GM12891 (cell line): ENCODE measurements around the gene BCL2.

Experiments
- DNase-seq: peaks from one replicate; pipeline ENCODE4 v3.0.0; 2011; ENCODE audit warnings: low spot score; ENCODE audit not compliant: insufficient read length
- FAIRE-seq: peaks from 2 replicates; lab custom pipeline; 2011; peaks lifted over from hg19 to GRCh38; lab: Jason Lieb, UNC
- PAX5 ChIP-seq: IDR thresholded peaks from 2 replicates; pipeline ENCODE4 v1.6.1; 2011; ENCODE audit warnings: low read length, moderate library complexity, mild to moderate bottlenecking; ENCODE audit not compliant: insufficient read depth, severe bottlenecking
- POLR2A ChIP-seq: IDR thresholded peaks from 2 replicates; pipeline ENCODE4 v1.6.1; 2011; ENCODE audit warnings: low read depth, low read length, control low read depth
- POLR2AphosphoS5 ChIP-seq: IDR thresholded peaks from 2 replicates; pipeline ENCODE4 v1.6.1; 2011; ENCODE audit warnings: low read depth, low read length, control low read depth
- POU2F2 ChIP-seq: IDR thresholded peaks from 2 replicates; pipeline ENCODE4 v1.6.1; 2011; ENCODE audit warnings: low read depth, mild to moderate bottlenecking, control low read depth, low read length, moderate library complexity
- SPI1 ChIP-seq: IDR thresholded peaks from 2 replicates; pipeline ENCODE4 v1.6.1; 2011; ENCODE audit warnings: low read depth, low read length, control low read depth
- TAF1 ChIP-seq: IDR thresholded peaks from 2 replicates; pipeline ENCODE4 v1.6.1; 2011; ENCODE audit warnings: low read depth, low read length, control low read depth

Gene BCL2

DNA sequence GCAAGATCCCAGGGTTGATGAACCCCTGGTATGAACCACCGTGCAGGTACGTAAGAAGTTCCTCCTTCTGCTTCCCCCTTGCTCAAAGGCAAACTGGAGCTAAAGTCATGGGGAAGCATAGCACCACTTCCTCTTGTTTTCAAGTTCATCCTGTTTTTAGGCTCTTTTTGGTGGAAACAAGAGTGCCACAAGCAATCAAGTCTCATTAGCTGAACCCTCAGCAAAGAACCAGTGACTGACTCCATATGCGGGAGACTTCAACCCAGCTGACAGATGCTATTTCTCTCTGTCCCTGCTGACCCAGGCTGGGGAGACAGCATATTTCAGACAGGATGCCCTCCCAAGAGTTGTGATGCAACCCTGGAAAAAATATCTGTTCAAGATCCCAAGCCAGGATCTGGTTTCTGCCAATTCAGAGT lies 47.7 kb downstream of the BCL2 start:
- DNase-seq (no peak), FAIRE-seq (peak; percentile 45)
- TF ChIP-seq POLR2A (no peak), TAF1 (no peak), SPI1 (peak; percentile 51)

DNA sequence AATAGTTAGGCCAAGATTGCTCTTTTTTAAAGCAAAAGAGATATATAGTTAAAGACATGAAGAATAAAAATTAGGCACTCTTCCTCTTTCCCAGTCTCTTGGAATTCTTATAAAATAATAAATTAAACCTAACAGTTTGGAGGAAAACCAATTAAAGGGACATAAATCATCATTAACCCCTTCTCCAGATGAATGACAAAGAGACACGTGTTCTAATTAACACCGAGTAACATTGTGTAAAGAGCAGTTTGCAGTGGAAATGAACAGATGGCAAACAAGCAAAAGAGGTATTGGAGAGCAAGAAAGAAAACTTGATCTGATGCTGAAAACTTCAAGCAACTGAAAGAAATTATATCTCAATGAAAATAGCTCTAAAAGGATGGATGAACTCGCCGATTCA lies 48.4 kb downstream of the BCL2 start:
- FAIRE-seq: no peak
- TF ChIP-seq TAF1 (no peak), PAX5 (no peak), SPI1 (no peak), POLR2A (no peak), POLR2AphosphoS5 (no peak)
- no peak for DNase-seq

DNA sequence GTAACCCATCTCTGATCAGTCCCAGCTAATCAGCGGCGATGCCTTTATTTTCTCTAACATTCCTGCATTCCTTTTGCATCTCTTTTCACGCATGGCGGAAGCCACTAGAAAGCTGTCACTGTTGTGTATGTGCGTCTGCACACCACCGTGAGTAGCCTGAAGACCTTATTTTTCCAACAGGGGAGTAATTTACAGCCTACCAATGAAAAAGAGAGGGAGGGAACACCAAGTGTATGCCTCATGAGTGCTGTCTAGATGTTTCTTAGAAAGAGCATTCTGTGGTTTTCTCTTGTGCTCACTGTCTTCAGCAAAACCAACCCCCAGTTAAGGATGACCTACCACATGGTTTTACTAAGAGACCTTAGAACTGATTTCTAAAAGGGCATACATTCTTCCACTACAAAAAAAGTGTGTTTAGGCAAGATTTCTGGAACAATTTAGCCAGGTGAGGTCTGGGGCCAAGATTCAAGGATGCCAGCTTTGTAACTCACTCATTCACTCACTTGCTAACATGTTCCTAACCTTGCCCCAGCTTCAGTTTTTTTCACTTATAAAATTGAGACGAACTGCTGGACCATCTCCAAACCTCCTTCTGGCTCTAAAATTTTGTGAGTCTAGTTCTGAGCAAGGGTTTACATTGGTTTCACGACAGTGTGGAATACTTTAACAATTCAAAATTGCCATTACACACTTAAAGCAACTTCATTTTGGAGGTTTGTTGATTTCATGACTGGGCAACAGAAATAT lies 51.4 kb downstream of the BCL2 start:
- DNase-seq: no peak
- FAIRE-seq: peak; percentile 81
- TF ChIP-seq POLR2A: no peak
- TF ChIP-seq POU2F2: no peak
- TF ChIP-seq TAF1: no peak
- no peak for TF ChIP-seq POLR2AphosphoS5
- TF ChIP-seq SPI1: no peak
- TF ChIP-seq PAX5: no peak

DNA sequence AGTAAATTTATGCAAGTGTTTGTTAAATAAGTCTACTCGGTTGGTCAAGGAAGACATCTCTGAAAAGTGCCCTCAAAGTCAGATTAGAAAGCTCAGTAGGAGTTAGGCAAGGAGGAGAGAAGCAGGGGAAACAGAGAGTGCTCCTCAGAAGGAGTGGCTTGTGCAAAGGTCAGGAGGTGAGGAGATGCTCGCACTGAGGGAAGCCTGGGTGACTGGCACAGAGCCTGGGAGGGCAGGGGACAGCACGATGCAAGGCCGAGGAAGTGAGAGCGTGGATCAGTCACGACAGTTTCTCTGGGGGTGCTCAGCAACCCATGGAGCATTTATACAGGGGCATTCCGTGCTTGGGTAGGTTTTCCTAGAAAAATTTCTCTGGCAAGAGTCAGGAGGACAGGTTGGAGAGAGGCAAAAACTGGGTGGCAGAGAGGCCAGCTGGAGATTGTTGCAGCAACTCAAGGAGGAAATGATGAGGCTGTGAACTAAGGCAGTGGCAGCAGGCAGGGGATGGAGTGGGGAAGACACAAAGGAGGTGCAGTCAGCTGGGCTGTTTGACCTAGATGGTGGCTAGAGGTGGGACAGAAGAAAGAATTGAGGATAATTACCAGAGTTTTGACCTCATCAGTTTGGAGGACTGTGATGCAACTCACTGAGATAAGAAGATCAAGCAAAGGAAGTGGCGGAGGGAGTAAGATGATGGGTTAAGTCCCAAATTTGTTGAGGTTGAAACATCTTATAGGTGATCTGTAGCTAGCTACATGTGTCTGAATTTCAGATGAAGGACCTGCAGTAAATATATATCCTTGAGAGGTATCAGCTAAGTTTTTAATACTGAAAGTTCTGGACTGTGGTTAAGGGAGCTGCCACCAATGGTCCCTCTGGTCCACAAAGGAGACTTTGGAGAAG lies 52.4 kb downstream of the BCL2 start:
- TF ChIP-seq POLR2A: no peak
- no peak for TF ChIP-seq SPI1
- no peak for TF ChIP-seq POLR2AphosphoS5
- no peak for TF ChIP-seq POU2F2
- no peak for TF ChIP-seq PAX5
- no peak for TF ChIP-seq TAF1
- FAIRE-seq: peak; percentile 76
- no peak for DNase-seq

DNA sequence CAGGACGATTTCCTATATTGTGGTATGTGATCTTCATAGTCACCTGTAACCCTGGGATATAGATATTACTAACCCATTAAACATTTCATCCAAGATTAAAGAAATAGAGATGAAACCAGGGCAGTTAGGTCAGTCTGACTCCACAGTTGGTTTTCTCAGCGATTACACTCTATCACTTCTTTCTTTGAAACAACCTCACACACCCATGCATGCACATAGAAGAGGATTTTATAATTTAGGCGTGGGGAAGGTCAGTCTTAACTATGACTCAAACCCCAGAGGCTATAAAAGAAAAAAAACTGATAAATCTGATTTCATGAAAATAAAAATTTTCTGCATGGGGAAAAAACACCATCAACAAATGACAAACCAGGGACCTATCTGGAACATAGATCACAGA lies 54.2 kb downstream of the BCL2 start:
- FAIRE-seq (no peak), DNase-seq (no peak)
- no peak for TF ChIP-seq PAX5
- TF ChIP-seq TAF1: no peak
- no peak for TF ChIP-seq SPI1
- no peak for TF ChIP-seq POLR2AphosphoS5
- TF ChIP-seq POLR2A: no peak
- no peak for TF ChIP-seq POU2F2

DNA sequence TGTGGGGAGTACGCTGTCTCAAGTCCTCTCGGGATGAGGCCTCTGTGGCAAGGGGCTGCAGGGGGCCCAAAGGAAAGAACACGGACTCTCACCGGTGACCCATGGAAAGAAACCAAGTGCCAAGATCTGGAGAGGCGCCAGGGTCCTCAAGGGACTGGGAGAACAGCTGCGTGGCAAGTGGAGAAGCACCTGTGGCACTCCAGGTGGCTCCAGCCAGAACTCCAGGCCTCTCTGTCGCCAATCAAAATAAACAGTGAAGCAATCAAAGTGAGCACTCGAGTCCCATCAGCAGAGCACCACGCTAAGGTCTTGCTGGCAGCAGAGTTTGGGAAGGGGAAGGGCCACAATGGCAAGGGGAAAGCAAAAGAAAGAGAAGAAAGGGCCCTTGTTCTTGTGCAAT lies 54.7 kb downstream of the BCL2 start:
- FAIRE-seq (no peak), DNase-seq (no peak)
- TF ChIP-seq POLR2A: no peak
- TF ChIP-seq POLR2AphosphoS5: no peak
- TF ChIP-seq TAF1: no peak

DNA sequence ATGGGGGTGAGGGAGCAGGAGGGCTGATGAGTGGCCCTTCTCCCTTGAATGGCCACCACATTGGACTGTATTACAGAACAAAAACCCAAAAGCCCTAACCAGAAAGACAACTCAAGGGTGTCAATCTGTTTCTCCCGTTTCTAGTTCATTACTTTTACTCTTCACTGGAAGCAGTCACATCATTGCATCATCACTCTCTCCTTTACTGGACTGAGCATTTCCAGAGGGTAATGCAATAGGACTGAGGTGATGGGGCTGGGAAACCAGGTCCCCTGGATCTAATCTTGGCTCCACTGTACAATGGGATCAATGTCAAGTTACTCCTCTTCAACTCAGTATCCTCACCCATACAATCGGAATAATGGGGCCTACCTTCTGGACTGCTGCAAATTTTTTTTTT lies 56.1 kb downstream of the BCL2 start:
- DNase-seq (no peak), FAIRE-seq (no peak)
- TF ChIP-seq POLR2A: no peak
- no peak for TF ChIP-seq TAF1

DNA sequence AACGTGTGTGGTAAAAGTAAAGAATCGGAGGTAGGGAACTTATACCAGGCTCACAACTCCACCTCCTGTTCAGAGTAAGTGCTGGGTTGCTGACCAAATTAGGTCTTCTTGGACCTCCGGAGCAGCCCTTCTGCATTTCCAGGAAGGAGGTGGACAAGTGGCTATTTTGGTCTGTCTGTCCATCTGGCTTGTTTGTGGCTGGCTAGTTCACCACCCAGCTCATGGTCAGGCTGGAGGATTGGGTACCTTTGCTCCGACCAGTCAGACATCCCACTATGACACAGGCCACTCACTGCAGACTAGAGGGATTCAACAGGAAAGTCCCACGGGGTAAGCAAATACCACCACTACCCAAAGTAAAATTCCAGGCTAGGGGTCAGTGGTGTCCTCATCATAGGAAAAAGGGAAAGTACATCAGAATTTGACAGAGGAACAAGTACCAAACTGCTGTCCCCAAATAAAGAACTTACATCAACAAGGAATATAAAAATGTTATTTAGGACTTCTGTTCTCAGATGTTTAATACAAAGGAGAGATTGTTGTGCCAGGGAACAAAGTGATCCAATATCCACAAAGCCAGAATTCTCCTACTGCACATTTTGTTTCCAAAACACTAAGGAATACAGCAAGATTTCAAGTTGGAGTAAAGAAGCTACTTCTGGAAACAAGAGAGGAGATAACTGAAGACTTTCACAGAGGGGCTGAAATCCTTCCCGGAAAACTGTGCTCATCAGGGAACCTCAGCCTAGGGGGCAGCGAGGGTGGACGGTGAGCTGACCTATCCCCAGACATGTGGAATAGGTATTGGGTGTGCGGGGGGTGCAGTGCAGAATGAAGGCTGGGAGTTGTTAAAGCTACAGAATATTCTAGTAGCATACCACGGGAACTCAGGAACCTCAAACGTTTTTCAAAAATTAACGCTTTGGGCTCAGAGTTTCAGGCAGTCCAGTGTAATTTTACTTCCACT lies 56.9 kb downstream of the BCL2 start:
- DNase-seq (no peak), FAIRE-seq (peak; percentile 51)
- TF ChIP-seq TAF1 (no peak), PAX5 (no peak), SPI1 (no peak), POLR2AphosphoS5 (no peak), POU2F2 (no peak), POLR2A (no peak)

DNA sequence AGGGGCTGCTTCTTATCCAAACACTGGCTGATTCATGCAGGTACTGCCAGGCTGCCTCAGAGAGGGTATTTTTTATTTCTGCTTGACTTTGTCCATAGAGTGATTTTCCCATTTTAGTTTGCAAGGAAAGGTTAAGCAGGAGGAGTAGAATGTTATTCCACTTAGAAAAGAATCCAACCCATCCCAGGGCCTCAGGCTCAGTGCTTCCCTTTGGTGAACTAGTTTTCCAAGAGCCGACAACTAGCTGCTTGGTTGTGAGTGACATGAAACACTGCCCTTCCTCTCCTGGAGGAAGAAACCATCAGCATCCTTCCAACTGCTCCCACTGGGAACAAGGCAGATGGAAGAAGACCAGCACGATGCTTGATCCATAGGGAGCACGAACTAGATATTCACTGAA lies 58.5 kb downstream of the BCL2 start:
- DNase-seq: no peak
- TF ChIP-seq POU2F2 (no peak), POLR2AphosphoS5 (no peak), TAF1 (no peak), POLR2A (no peak), PAX5 (no peak), SPI1 (no peak)
- FAIRE-seq: no peak
